ENCODE measurements around the gene CENATAC. TPM values are rescaled to one million over a fixed set of nuclear protein-coding genes. Genes with fewer than 3 reads are reported as not detected.
"Not testable (repeated sequence)": the region's sequence is repeated elsewhere in the genome, so short reads cannot be mapped to it uniquely, and the experiment has no call there.

CENATAC gene, protein sequence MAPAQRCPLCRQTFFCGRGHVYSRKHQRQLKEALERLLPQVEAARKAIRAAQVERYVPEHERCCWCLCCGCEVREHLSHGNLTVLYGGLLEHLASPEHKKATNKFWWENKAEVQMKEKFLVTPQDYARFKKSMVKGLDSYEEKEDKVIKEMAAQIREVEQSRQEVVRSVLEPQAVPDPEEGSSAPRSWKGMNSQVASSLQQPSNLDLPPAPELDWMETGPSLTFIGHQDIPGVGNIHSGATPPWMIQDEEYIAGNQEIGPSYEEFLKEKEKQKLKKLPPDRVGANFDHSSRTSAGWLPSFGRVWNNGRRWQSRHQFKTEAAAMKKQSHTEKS
- total RNA-seq (2014; rRNA removed; shearing (Covaris generic)): 12.8 and 16.3 TPM in 2 replicates

GRCh38 chr11:118997627-118998387 lies at the start of gene CENATAC:
CENATAC (plus strand) TSS chr11:118998138; CDS start chr11:118998198, 60 bp downstream.
- DNase-seq (ENCODE audit: low read depth): peak; percentile 89

GRCh38 chr11:118953265-118953664 lies 44.7 kb upstream of the CENATAC start:
- DNase-seq (ENCODE audit: low read depth): peak; percentile 30

- DNase-seq (ENCODE audit: low read depth): not testable (repeated sequence)
Observed at GRCh38 chr11:118953976-118954375, 44.0 kb upstream of the CENATAC start.

GRCh38 chr11:118956094-118956846 lies 41.7 kb upstream of the CENATAC start, which contains the start of gene UPK2:
UPK2 (plus strand) TSS chr11:118956298; CDS start chr11:118956351, 53 bp downstream.
- peak; percentile 81 for DNase-seq (ENCODE audit: low read depth)

GRCh38 chr11:118956847-118957469 lies 41.0 kb upstream of the CENATAC start:
- no peak for DNase-seq (ENCODE audit: low read depth)

GRCh38 chr11:118957549-118957948 lies 40.4 kb upstream of the CENATAC start:
- no peak for DNase-seq (ENCODE audit: low read depth)

DNA sequence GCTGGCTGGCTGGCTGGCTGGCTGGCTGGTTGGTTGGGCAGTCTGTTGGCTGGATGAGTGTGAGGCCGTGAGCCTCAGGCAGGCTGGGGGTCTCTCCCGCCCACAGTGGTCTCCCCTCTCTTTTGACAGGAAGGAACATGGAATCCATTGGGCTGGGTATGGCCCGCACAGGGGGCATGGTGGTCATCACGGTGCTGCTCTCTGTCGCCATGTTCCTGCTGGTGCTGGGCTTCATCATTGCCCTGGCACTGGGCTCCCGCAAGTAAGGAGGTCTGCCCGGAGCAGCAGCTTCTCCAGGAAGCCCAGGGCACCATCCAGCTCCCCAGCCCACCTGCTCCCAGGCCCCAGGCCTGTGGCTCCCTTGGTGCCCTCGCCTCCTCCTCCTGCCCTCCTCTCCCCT lies 40.0 kb upstream of the CENATAC start:
- no peak for DNase-seq (ENCODE audit: low read depth)

DNA sequence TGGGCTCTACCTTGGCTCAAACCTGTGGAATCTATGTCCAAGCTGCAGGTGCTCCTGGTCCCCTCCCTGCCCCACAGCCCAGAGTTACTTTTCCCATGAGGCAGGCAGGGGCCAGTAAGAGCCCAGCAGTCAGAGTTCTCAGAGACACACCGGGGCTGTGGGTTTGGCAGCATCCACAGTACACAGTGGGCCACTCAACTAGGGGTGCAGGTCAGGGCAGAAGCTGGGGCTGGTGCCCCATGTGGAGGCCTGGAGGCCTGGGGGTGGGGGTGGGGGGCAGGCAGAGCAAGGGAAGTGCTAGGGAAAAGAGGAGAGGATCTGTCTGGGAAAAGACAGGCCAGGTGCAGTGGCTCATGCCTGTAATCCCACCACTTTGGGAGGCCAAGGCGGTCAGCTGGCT lies 39.4 kb upstream of the CENATAC start:
- DNase-seq (ENCODE audit: low read depth): no peak

DNA sequence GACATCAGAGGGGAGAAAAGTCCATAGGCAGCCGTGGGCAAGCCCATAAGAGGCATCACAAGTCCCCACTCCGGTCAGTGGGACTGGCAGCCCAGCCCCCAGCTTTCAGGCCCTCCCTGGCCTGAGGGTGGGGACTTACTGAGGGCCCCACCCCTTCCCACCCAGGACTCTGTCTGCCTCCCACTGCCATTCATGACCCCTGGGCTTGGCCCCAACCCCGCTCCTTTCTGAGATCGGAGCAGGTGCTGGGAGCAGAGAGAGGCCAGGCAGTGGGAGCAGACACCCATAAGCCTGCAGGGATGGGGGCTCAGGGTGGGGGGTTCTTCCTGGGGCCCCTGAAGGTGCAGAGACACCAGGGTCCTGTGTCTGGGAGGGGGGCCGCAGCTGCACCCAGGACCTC lies 36.7 kb upstream of the CENATAC start:
- DNase-seq (ENCODE audit: low read depth): no peak

GRCh38 chr11:118961591-118961990 lies 36.3 kb upstream of the CENATAC start:
- DNase-seq (ENCODE audit: low read depth): no peak

- not testable (repeated sequence) for DNase-seq (ENCODE audit: low read depth)
Observed at GRCh38 chr11:118969508-118969907, 28.4 kb upstream of the CENATAC start.

GRCh38 chr11:118971646-118972045 lies 26.3 kb upstream of the CENATAC start, which contains the start of gene FOXR1:
FOXR1 (plus strand) TSS chr11:118971761; CDS start chr11:118971932, 171 bp downstream.
- DNase-seq (ENCODE audit: low read depth): no peak

DNA sequence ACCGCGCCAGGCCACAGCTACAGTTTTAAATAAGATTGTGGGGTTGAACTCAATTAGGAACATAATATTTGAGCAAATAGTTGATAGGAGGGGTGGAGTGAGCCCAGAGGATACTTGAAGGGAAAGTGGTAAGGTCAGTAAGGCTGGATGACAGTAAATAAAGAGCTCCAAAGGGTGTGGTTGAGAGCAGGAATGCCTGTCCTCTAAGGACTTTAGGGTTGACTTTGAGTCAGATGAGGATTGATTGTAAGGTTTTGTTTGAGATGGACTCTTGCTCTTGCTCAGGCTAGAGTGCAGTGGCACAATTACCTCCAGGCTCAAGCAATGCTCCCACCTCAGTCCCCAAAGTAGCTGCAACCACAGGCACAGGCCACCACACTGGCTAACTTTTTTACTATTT lies 24.0 kb upstream of the CENATAC start:
- no peak for DNase-seq (ENCODE audit: low read depth)

- DNase-seq (ENCODE audit: low read depth): peak; percentile 84
Observed at GRCh38 chr11:118975771-118976709, 21.9 kb upstream of the CENATAC start.

DNA sequence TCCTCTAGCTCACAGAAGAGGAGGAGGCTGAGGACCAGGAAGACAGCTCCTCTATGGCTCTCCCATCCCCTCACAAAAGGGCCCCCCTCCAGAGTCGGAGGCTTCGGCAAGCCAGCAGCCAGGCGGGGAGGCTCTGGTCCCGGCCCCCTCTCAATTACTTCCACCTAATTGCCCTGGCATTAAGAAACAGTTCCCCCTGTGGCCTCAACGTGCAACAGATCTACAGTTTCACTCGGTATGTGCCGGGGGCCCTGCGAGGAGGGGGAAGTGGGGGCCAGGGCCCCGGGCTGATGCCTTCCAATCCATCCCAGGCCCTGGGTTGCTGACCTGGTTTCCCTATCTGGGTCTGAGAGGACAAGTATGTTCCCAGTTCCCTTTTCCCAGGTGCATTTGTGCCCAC lies 18.5 kb upstream of the CENATAC start:
- DNase-seq (ENCODE audit: low read depth): no peak

DNA sequence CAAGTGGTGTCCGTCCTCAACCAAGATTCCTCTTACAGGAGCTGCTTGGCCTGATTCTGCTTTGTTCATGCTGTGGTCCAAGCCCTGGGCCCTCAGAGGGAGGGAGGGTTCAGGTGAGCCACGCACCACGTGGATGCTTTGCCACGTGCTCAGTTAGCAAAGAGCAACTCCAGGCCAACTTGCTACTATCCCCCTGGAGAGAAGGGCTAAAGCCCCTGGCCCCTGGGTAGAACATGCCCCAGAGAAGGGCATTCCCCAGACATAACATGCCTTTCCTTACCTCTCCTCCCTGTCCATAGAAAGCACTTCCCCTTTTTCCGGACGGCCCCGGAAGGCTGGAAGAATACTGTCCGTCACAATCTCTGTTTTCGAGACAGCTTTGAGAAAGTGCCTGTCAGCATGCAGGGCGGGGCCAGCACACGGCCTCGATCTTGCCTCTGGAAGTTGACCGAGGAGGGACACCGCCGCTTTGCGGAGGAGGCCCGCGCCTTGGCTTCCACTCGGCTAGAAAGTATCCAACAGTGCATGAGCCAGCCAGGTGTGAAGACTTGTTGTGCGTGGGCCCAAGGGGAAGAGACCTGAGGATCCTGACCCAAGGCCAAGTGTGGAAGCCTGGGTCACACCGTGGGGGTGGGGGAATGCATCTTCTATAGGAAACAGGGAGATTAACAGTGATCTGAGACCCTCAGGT lies 17.6 kb upstream of the CENATAC start:
- DNase-seq (ENCODE audit: low read depth): no peak

DNA sequence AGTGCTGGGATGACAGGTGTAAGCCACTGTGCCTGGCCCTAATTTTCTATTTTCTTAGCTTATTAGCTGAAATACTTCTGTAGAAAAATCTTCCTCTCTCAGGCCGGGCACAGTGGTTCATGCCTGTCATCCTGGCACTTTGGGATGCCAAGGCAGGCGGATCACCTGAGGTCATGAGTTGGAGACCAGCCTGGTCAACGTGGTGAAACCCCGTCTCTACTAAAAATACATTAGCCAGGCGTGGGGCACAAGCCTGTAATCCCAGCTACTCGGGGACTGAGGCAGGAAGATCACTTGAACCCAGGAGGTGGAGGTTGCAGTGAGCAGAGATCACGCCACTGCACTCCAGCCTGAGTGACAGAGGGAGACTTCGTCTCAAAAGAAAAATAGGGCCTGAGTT lies 13.6 kb upstream of the CENATAC start:
- not testable (repeated sequence) for DNase-seq (ENCODE audit: low read depth)

- DNase-seq (ENCODE audit: low read depth): no peak
Observed at GRCh38 chr11:118984825-118985224, 13.1 kb upstream of the CENATAC start.

DNA sequence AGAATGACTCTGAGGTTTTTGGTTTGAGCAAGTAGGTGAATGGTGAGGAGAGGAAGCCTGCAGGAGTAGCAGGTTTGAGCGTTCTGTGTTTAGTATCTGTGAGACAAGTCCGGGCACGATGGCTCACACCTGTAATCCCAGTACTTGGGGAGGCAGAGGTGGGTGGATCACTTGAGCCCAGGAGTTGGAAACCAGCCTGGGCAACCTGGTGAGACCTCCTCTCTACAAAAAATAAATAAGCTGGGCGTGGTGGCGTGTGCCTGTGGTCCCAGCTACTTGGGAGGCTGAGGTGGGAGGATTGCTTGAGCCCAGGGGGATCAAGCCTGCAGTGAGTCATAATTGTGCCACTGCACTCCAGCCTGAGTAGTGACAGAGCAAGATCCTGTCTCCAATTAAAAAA lies 9.7 kb upstream of the CENATAC start:
- DNase-seq (ENCODE audit: low read depth): no peak
